Stomach smooth muscle (tissue), 2 donors: ENCODE measurements around the gene C16orf95.
"Not testable (repeated sequence)": the region's sequence is repeated elsewhere in the genome, so short reads cannot be mapped to it uniquely, and the experiment has no call there.

ENCODE experiments used
- H3K27ac ChIP-seq: one replicate; pipeline ENCODE4 v1.7.0; 2013; ENCODE audit warnings: mild to moderate bottlenecking, low read length, inconsistent platforms
- H3K27me3 ChIP-seq, 2 donors: one replicate each; pipeline ENCODE4 v1.7.0; 2013; ENCODE audit warnings: low read length in 2 of 2; ENCODE audit not compliant: insufficient read depth in 2 of 2, control insufficient read depth in 1 of 2
- H3K36me3 ChIP-seq, 2 donors: one replicate each; pipeline ENCODE4 v1.7.0; 2013; ENCODE audit warnings: low read length in 2 of 2; ENCODE audit not compliant: control insufficient read depth in 2 of 2, insufficient read depth in 2 of 2
- H3K4me1 ChIP-seq: one replicate; pipeline ENCODE4 v1.7.0; 2013; ENCODE audit warnings: low read length; ENCODE audit not compliant: control insufficient read depth, insufficient read depth
- H3K4me3 ChIP-seq, 2 donors: one replicate each; pipeline ENCODE4 v1.7.0; 2013; ENCODE audit warnings: low read length in 2 of 2
- H3K9ac ChIP-seq, 2 donors: one replicate each; pipeline ENCODE4 v1.7.0; 2013; ENCODE audit warnings: low read length in 2 of 2, mild to moderate bottlenecking in 1 of 2
- H3K9me3 ChIP-seq, 2 donors: one replicate each; pipeline ENCODE4 v1.7.0; 2013; ENCODE audit warnings: low read length in 2 of 2; ENCODE audit not compliant: control insufficient read depth in 2 of 2
- donor health status: healthy.
- donor health status: Pancreatic carcinoma.

C16orf95 gene

DNA sequence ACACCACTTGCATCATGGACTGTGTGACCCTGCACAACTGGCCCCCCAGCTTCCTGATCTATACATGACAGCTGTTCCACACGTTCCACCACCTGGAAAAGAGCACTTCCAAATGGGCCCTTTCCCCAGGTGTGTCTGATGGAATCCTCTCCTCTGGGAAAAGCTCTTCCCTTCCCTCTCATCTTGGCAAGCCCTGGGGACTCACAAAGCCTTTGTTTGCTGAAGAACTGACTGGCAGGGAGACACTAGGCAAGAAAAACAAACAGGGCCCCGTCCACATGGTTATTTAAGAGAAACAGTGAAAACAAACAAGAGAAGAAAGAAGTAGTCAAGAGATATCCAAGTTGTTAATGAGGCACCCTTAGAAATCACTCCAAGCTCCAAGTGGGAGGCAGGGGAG is 52.6 kb downstream of the C16orf95 start:
- no peak overlapping the region for H3K27ac ChIP-seq
- no peaks in the 10 kb centered on the region for H3K36me3 ChIP-seq
- H3K27me3 ChIP-seq: no peaks in the 10 kb centered on the region
- H3K4me3 ChIP-seq: no peak overlapping the region
- peaks cover 0 to 2% of the 10 kb centered on the region in 2 donors for H3K9me3 ChIP-seq
- no peak overlapping the region for H3K9ac ChIP-seq
- no peaks in the 10 kb centered on the region for H3K4me1 ChIP-seq

DNA sequence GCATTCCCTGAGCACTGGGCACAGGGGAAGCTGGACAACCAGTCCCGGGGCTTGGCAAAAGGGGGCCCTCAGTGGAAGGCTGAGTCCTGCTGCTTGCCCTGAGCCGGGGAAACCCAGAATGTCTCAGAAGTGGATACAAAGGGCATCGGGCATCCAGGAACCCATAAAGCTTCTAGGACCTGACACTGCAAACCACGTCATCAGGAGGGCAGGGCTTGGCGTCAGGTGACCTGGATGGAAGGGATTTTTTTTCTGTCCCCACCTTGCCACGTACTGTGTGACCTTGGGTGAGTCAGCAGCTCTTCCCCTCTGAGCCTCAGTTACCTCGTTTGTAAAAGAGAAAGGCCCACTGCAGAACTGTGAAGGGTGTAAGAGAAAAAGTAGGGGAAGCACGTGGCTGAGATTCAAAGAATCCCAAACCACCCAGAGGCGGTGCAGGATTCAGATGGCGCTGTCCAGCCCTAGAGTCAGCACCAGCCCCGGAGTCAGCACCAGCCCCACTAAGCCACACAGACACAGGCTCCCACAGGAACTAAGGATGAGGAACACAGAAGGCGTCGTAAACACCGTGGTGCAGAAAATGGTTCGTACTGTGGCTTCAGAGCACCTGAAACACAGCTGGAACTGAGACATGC is 53.7 kb downstream of the C16orf95 start:
- no peak overlapping the region for H3K27ac ChIP-seq
- no peak overlapping the region for H3K4me3 ChIP-seq
- no peaks in the 10 kb centered on the region for H3K27me3 ChIP-seq
- no peaks in the 10 kb centered on the region for H3K36me3 ChIP-seq
- no peaks in the 10 kb centered on the region for H3K4me1 ChIP-seq
- H3K9me3 ChIP-seq: peaks cover 0 to 2% of the 10 kb centered on the region in 2 donors
- no peak overlapping the region for H3K9ac ChIP-seq

DNA sequence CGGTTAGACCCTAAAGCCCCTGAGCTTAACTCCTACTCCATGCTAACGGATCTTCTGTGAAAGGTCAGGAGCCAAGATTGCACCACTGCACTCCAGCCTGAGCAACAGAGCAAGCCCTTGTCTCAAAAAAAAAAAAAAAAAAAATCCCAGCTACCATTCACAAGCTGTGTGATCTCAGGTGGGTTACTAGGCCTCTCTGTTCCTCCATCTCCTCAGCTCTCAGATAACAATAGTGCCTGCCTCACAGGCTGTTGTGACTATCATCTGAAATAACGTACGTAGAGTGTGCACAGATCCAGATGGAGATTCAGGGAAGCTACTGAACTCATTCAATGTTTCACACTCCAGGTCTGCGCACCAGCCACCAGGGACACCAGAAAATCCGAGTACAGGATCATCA is 57.8 kb downstream of the C16orf95 start:
- H3K4me3 ChIP-seq: no peak overlapping the region
- no peaks in the 10 kb centered on the region for H3K27me3 ChIP-seq
- no peak overlapping the region for H3K27ac ChIP-seq
- H3K4me1 ChIP-seq: no peaks in the 10 kb centered on the region
- no peaks in the 10 kb centered on the region for H3K9me3 ChIP-seq
- no peak overlapping the region for H3K9ac ChIP-seq
- no peaks in the 10 kb centered on the region for H3K36me3 ChIP-seq

DNA sequence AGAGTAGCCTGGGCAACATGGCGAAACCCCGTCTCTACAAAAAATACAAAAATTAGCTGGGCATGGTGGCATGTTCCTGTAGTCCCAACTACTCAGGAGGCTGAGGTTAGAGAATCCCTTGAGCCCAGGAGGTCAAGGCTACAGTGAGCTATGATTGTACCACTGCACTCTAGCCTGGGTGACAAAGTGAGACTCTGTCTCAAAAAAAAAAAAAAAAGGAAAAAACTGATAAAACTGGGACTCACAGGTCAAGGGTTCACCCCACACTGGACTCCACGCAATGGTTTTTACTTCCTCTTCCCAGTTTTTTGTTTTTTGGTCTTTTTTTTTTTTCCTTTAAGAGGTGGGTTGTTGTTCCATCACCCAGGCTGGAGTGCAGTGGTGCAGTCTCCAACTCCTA is 58.5 kb downstream of the C16orf95 start:
- H3K4me1 ChIP-seq, H3K27ac ChIP-seq, H3K4me3 ChIP-seq, H3K9ac ChIP-seq, H3K27me3 ChIP-seq, H3K36me3 ChIP-seq, H3K9me3 ChIP-seq: not testable (repeated sequence)

DNA sequence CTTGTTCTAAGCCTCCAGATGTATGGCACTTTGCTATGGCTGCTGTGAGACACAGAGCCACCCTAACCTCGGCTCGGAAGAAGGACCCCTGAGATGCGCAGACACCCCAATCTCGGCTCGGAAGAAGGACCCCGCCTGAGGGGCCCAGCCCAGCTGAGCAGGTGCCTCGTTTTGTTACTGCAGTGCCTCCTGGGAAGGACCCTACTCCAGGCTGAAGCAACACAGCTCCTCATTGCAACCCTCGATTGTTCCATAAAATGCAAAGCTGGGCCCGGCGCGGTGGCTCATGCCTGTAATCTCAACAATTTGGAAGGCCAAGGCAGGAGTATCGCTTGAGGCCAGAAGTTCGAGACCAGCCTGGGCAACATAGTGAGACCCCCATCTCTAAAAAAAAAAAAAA is 61.3 kb downstream of the C16orf95 start:
- no peak overlapping the region for H3K4me3 ChIP-seq
- no peak overlapping the region for H3K9ac ChIP-seq
- no peaks in the 10 kb centered on the region for H3K4me1 ChIP-seq
- H3K36me3 ChIP-seq: no peaks in the 10 kb centered on the region
- H3K27ac ChIP-seq: no peak overlapping the region
- no peaks in the 10 kb centered on the region for H3K27me3 ChIP-seq
- H3K9me3 ChIP-seq: peaks cover 0 to 3% of the 10 kb centered on the region in 2 donors

DNA sequence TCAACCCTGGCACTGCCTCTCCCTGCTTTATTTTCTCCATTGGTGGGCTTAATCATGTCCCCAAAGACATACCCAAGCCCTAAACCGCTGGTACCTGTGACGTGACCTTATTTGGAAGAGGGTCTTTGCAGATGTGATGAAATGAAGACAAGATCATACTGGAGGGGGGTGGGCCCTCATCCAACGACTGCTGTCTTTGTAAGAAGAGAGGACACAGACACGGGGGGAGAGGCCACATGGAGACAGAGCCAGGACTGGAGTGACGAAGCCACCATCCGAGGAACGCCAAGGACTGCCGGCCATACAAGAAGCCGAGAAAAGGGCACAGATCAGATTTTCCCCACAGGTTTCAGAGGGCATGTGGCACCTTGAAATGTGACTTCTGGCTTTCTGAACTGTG is 62.5 kb downstream of the C16orf95 start:
- no peaks in the 10 kb centered on the region for H3K36me3 ChIP-seq
- peaks cover 0 to 3% of the 10 kb centered on the region in 2 donors for H3K9me3 ChIP-seq
- no peak overlapping the region for H3K27ac ChIP-seq
- no peak overlapping the region for H3K4me3 ChIP-seq
- no peaks in the 10 kb centered on the region for H3K4me1 ChIP-seq
- H3K27me3 ChIP-seq: no peaks in the 10 kb centered on the region
- H3K9ac ChIP-seq: no peak overlapping the region

DNA sequence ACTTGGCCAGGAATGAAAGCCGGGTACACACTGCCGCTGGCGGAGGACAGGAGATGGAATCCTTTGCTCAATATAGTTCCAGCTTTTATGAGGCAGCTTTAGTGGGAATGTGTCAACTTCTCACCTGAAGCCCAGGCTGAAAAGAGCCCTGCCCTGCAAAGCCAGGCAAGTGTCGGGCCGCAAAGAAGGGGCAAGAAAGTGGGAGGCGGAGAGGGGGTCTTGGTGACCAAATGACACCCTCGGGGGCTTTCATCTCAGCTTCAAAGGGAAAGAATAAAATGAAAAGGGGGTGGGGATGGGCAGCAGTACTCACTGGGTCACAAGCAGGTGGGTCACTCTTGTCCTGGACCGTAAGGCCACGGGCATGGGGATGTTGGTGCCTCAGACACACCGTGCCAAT is 62.9 kb downstream of the C16orf95 start:
- no peaks in the 10 kb centered on the region for H3K27me3 ChIP-seq
- H3K4me1 ChIP-seq: no peaks in the 10 kb centered on the region
- H3K36me3 ChIP-seq: no peaks in the 10 kb centered on the region
- no peak overlapping the region for H3K27ac ChIP-seq
- H3K4me3 ChIP-seq: no peak overlapping the region
- no peak overlapping the region for H3K9ac ChIP-seq
- H3K9me3 ChIP-seq: peaks cover 0 to 3% of the 10 kb centered on the region in 2 donors

DNA sequence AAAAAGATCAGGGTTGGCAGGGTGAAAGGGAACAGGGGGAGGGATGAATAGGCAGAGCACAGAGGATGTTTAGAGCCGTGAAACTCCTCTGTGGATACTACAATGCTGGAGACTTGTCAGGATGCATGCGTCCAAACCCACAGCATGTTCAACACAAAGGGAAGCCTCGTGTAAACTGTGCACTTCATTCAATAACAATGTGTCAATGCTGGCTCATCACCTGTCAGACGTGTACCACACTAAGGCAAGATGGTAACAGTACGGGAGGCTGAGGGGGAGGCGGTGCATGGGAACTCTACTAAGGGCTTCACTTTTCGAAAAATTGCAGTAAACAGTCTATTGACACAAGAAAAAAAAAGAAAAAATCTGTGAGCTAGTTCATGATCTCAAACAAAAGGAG is 63.7 kb downstream of the C16orf95 start:
- no peak overlapping the region for H3K4me3 ChIP-seq
- H3K9ac ChIP-seq: no peak overlapping the region
- no peak overlapping the region for H3K27ac ChIP-seq
- H3K4me1 ChIP-seq: no peaks in the 10 kb centered on the region
- H3K36me3 ChIP-seq: no peaks in the 10 kb centered on the region
- H3K27me3 ChIP-seq: no peaks in the 10 kb centered on the region
- H3K9me3 ChIP-seq: peaks cover 0 to 3% of the 10 kb centered on the region in 2 donors
